Activated CD4-positive, alpha-beta T cell treated with anti-CD3 and anti-CD28 coated beads, Interleukin-2, amount 10 ng/mL, durations not matched to agents 7 days and 5 days (primary cell): ENCODE measurements around the gene PTPA. TPM values are rescaled to one million over a fixed set of nuclear protein-coding genes. Genes with fewer than 3 reads are reported as not detected.
"Not testable (repeated sequence)": the region's sequence is repeated elsewhere in the genome, so short reads cannot be mapped to it uniquely, and the experiment has no call there.

Experiments
- CTCF ChIA-PET: fragments of 350-600 bp; sonication (Branson Sonifier 250); formaldehyde crosslinking; loops from one replicate; lab custom pipeline; 2021; ENCODE audit warnings: antibody characterized with exemption; lab: Charles Lee
- POLR2A ChIA-PET: fragments of 350-600 bp; sonication (Branson Sonifier 250); formaldehyde crosslinking; loops from one replicate; lab custom pipeline; 2021; ENCODE audit warnings: antibody characterized with exemption; lab: Charles Lee
- DNase-seq: peaks from one replicate; pipeline ENCODE4 v3.0.0-alpha.2; 2020
- H3K27ac Mint-ChIP-seq: one replicate; pipeline ENCODE4 v1.8.0; 2021; ENCODE audit warnings: mild to moderate bottlenecking, moderate library complexity, mixed read lengths
- H3K27me3 Mint-ChIP-seq: one replicate; pipeline ENCODE4 v1.8.0; 2021; ENCODE audit warnings: mixed read lengths
- H3K36me3 Mint-ChIP-seq: one replicate; pipeline ENCODE4 v1.8.0; 2021; ENCODE audit warnings: low read depth, mixed read lengths
- H3K4me1 Mint-ChIP-seq: one replicate; pipeline ENCODE4 v1.8.0; 2021; ENCODE audit warnings: mixed read lengths
- H3K4me3 Mint-ChIP-seq: one replicate; pipeline ENCODE4 v1.8.0; 2021; ENCODE audit warnings: mild to moderate bottlenecking, moderate library complexity, mixed read lengths
- H3K9me3 Mint-ChIP-seq: one replicate; pipeline ENCODE4 v1.8.0; 2021; ENCODE audit warnings: mixed read lengths
- total RNA-seq, 2 experiments: library from RNA; stranded (reverse); gene quantifications; one replicate each; pipeline ENCODE4 v1.2.3, GENCODE V29; 2021

The PTPA gene
- total RNA-seq, 2 experiments from 2014 or later: 96.4 to 111 TPM

DNA sequence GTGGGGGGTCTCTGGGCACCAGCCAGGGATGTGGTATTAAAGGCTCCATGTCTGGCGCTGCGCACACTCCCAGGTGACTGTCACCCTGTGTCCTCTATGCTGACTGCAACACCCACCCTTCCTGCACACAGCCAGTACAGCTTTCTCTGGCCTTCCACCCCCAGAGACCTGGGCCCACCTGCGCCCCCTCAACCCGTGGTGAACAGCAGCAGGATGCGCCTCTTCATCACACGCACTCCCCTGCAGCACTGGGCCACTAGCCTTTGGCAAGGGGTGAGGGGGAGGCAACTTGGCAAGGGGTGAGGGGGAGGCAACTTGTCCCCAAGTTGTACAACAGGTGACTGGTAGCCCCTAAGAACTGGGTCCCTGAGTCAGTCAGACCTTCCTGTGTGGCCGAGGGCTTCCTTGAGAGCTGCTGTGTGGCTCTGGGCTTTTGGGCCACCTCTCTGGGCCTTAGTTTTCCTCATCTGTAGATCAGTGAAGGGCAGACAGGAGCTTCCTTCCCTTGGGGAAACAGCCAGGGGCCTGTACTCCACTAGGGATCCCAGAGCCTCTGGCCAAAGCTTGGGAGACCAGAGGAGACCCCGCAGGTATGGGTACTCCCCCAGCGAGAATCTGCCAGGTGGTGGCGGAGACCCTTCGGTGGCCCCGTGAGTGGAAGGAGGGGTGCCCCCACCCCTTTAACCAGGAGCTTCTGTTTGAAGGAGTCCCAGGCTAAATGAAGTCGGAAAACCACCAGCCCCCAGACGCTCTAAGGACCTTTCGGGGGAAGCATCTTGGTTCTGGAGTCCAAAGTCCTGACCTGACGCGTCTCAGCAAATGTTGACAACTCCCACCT lies 5.1 kb upstream of the PTPA start:
- DNase-seq: no peak
- no peaks in the 10 kb centered on the region for H3K27me3 Mint-ChIP-seq
- H3K4me3 Mint-ChIP-seq: no peak overlapping the region
- H3K9me3 Mint-ChIP-seq: no peaks in the 10 kb centered on the region
- POLR2A ChIA-PET: interaction anchor here (0.5 kb wide), 1 partner anchor 520 kb away, joined by 3 read pairs; the partner anchor contains the start of gene NTMT1
- H3K36me3 Mint-ChIP-seq: no peaks in the 10 kb centered on the region
- CTCF ChIA-PET: interaction anchor here (0.7 kb wide), 1 partner anchor 25 kb away, joined by 3 read pairs; the partner anchor contains the start of gene DOLPP1
- no peak overlapping the region for H3K27ac Mint-ChIP-seq
- H3K4me1 Mint-ChIP-seq: peaks cover 13% of the 10 kb centered on the region

DNA sequence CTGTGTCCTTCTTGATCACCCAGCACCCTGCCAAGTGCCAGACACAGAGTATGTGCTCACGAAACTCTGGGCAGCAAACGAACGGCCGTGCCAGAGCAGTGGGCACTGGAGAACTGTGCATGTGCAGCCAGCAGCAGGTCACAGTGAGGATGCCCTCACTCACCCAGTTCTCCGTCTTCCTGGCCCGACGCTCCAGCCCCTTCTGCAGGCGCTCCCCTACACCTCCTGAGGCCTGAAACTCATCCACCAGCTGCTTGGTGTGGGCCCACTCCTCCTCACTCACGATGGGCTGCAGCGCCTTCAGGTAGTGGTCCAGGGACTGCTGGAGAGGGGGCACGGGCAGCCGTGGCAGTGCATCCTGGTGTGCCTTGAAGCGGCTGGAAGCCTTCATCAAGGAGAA lies 3.6 kb upstream of the PTPA start:
- Mint-ChIP-seq H3K4me1 (peaks cover 20% of the 10 kb centered on the region), H3K9me3 (no peaks in the 10 kb centered on the region), H3K27ac (peak overlapping the region; percentile 12), H3K27me3 (no peaks in the 10 kb centered on the region), H3K4me3 (no peak overlapping the region), H3K36me3 (no peaks in the 10 kb centered on the region)
- ChIA-PET CTCF (interaction anchor here (0.9 to 1.4 kb wide), 3 partner anchors 12 to 31 kb away, joined by 3 to 4 read pairs (median 3); no protein-coding TSS in a partner anchor), POLR2A (no interaction called here)
- no peak for DNase-seq

- H3K4me1 Mint-ChIP-seq: peaks cover 23% of the 10 kb centered on the region
- ChIA-PET POLR2A (no interaction called here), CTCF (interaction anchor here (1.0 to 1.4 kb wide), 3 partner anchors 13 to 24 kb away, joined by 3 to 4 read pairs (median 3); no protein-coding TSS in a partner anchor)
- no peaks in the 10 kb centered on the region for H3K36me3 Mint-ChIP-seq
- no peaks in the 10 kb centered on the region for H3K9me3 Mint-ChIP-seq
- H3K27ac Mint-ChIP-seq: no peak overlapping the region
- H3K27me3 Mint-ChIP-seq: no peaks in the 10 kb centered on the region
- peak overlapping the region; percentile 97 for H3K4me3 Mint-ChIP-seq
- no peak for DNase-seq
These were observed 3.0 kb upstream of the PTPA start for GRCh38 chr9:129108083-129108804.

DNA sequence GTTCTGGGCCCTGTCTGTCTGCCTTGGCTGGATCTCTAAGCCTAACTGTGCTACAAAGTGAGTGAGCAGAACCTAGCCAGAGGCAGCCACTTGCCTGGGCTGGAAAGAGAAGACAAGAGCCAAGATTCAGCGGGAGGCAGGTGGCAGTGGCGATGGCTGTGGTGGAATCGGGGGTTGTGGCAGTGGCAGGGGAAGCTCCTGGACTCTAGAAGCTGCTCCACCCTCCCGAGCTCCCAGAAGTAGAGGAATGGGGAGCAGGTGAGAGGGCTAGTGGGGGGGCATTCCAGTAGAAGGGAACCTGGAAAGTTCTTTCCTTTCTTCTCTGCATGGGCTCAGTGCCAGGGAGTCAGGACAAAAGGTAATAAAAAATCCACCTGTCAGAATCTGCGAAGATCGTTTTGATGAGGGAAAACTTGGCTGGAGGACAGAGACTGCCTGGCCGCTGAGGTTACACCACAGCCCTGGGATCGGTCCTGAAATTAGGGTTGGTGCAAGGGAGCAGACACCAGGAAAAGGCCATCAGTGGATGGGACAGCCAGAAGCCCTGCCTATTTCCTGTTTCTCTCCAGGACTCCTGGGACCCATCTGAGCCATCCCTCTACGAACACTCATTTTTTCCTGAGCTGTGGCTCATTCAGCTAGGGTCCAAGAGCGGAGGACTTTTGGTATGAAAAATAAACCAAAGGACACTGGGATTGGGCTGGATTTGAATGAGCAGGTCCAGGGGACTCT lies 2.2 kb upstream of the PTPA start:
- peak overlapping the region; percentile 97 for H3K4me3 Mint-ChIP-seq
- no peaks in the 10 kb centered on the region for H3K36me3 Mint-ChIP-seq
- ChIA-PET POLR2A (no interaction called here), CTCF (interaction anchor here (0.7 to 1.1 kb wide), 3 partner anchors 23 to 85 kb away, joined by 3 to 4 read pairs (median 4); no protein-coding TSS in a partner anchor)
- H3K27ac Mint-ChIP-seq: peak overlapping the region; percentile 50
- peaks cover 28% of the 10 kb centered on the region for H3K4me1 Mint-ChIP-seq
- H3K27me3 Mint-ChIP-seq: no peaks in the 10 kb centered on the region
- no peaks in the 10 kb centered on the region for H3K9me3 Mint-ChIP-seq
- no peak for DNase-seq

DNA sequence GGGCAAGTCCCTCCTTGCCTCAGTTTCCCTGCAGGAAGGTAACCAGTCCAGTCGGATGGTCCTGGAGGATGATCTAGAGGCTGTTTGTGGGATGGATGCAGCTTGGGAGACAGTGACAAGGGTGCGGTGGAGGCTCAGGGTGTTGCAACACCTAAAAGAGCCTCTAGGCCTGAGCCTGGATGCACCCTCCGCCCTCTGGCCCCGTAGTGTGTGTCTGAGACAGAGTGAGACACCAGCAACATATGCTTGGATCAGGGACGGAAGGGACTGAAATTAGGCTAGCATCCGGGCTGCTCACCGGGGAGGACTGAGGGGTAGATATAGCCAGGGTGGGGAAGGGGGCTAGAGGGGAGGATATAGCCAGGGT lies 1.7 kb upstream of the PTPA start:
- no peaks in the 10 kb centered on the region for H3K9me3 Mint-ChIP-seq
- DNase-seq: peak; percentile 27
- POLR2A ChIA-PET: no interaction called here
- CTCF ChIA-PET: interaction anchor here (0.7 to 1.1 kb wide), 2 partner anchors 66 to 85 kb away, joined by 4 read pairs; no protein-coding TSS in a partner anchor
- peak overlapping the region; percentile 97 for H3K4me3 Mint-ChIP-seq
- H3K4me1 Mint-ChIP-seq: peaks cover 33% of the 10 kb centered on the region
- no peaks in the 10 kb centered on the region for H3K36me3 Mint-ChIP-seq
- H3K27ac Mint-ChIP-seq: peak overlapping the region; percentile 15
- no peaks in the 10 kb centered on the region for H3K27me3 Mint-ChIP-seq

- POLR2A ChIA-PET: no interaction called here
- Mint-ChIP-seq H3K36me3 (peaks cover 2% of the 10 kb centered on the region), H3K9me3 (no peaks in the 10 kb centered on the region)
These were observed 1.1 kb upstream of the PTPA start for GRCh38 chr9:129109952-129110739.

DNA sequence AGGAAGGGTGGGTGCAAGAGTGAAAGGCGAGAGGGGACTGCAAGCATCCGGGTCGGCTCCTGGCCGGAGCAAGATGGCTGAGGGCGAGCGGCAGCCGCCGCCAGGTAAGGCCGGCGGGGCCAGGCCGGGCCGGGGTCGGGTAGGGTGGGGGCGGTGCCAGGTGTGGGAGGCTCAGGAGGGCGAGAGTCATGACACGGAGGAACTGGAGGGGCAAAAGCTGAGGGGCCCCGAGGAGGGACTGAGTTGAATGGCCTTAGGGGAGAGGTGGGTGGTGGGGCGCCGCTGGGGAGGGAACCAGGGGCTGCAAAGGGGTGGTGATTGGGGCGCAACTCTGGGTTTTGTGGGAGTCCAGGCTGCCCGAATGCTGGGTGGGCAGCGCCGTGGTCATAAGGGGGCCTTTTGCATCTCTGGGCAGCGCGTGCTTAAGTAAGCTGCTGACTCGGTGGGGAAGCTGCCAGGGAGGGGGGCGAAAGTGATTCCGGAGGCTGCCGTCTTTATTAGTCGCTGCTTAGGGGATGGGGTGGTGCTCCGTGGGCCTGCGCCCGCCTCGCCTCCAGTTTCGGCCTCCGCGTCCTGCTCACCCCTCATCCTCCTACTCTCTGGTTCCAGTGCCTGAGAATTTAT lies 425 bp downstream of the PTPA start:
- DNase-seq: peak; percentile 38
- Mint-ChIP-seq H3K9me3 (no peaks in the 10 kb centered on the region), H3K4me1 (peaks cover 41% of the 10 kb centered on the region), H3K27me3 (no peaks in the 10 kb centered on the region), H3K36me3 (peaks cover 2% of the 10 kb centered on the region), H3K27ac (peak overlapping the region; percentile 97), H3K4me3 (peak overlapping the region; percentile 97)
- ChIA-PET CTCF (interaction anchor here (0.6 to 2.6 kb wide), 6 partner anchors 11 to 20 kb away, joined by 3 to 13 read pairs (median 4); no protein-coding TSS in a partner anchor), POLR2A (no interaction called here)

More at GRCh38 chr9:129109952-129110739, 1.1 kb upstream of the PTPA start:
- DNase-seq: no peak
- Mint-ChIP-seq H3K4me3 (peak overlapping the region; percentile 97), H3K27ac (peak overlapping the region; percentile 46), H3K4me1 (peaks cover 39% of the 10 kb centered on the region), H3K27me3 (no peaks in the 10 kb centered on the region)
- CTCF ChIA-PET: interaction anchor here (1.1 kb wide), 1 partner anchor 86 kb away, joined by 4 read pairs; no protein-coding TSS in a partner anchor

DNA sequence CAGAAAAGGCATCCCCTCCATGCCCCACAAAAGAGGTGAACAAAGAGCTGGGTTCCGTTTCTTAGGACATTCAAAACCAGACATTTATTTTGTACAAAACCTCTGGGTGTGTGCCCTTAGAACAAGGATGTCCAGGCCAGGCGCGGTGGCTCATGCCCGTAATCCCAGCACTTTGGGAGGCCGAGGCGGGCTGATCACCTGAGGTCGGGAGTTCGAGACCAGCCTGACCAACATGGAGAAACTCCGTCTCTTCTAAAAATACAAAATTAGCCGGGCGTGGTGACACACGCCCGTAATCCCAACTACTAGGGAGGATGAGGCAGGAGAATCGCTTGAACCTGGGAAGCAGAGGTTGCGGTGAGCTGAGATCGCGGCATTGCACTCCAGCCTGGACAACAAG lies 1.3 kb downstream of the PTPA start:
- H3K9me3 Mint-ChIP-seq, H3K36me3 Mint-ChIP-seq, POLR2A ChIA-PET, H3K27me3 Mint-ChIP-seq, DNase-seq: not testable (repeated sequence)
- Mint-ChIP-seq H3K4me1 (peaks cover 41% of the 10 kb centered on the region), H3K4me3 (peak overlapping the region; percentile 97), H3K27ac (peak overlapping the region; percentile 97)
- CTCF ChIA-PET: interaction anchor here (1.0 to 2.6 kb wide), 5 partner anchors 13 to 27 kb away, joined by 4 to 13 read pairs (median 7); no protein-coding TSS in a partner anchor

DNA sequence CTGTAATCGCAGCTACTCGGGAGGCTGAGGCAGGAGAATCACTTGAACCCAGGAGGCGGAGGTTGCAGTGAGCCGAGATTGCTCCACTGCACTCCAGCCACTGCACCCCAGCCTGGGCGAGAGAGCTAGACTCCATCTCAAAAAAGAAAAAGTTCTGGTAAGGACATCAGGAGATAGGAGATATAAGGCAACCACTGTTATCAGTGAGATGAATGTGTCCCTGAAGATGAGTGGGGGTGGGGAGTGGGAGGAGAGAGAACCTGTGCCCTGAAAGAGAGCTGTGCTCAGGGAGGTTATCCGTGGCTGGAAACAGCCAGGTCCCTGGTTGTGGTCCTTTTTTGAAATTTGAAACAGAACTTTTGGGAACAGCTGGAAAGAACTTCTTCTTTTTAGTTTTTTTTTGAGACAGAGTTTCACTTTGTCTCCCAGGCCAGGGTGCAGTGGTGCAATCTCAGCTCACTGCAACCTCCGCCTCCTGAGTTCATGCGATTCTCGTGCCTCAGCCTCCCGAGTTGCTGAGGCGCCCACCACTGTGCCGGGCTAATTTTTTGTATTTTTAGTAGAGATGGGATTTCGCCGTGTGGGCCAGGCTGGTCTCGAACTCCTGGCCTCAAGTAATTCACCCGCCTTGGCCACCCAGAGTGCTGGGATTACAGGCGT lies 2.6 kb downstream of the PTPA start:
- Mint-ChIP-seq H3K9me3 (no peaks in the 10 kb centered on the region), H3K36me3 (peaks cover 3% of the 10 kb centered on the region), H3K27ac (no peak overlapping the region), H3K4me3 (no peak overlapping the region), H3K4me1 (peaks cover 37% of the 10 kb centered on the region), H3K27me3 (no peaks in the 10 kb centered on the region)
- DNase-seq: no peak
- ChIA-PET POLR2A (interaction anchor here (0.9 kb wide), 1 partner anchor 27 kb away, joined by 3 read pairs; no protein-coding TSS in a partner anchor), CTCF (interaction anchor here (1.4 to 2.6 kb wide), 4 partner anchors 11 to 26 kb away, joined by 3 to 13 read pairs (median 7); no protein-coding TSS in a partner anchor)

DNA sequence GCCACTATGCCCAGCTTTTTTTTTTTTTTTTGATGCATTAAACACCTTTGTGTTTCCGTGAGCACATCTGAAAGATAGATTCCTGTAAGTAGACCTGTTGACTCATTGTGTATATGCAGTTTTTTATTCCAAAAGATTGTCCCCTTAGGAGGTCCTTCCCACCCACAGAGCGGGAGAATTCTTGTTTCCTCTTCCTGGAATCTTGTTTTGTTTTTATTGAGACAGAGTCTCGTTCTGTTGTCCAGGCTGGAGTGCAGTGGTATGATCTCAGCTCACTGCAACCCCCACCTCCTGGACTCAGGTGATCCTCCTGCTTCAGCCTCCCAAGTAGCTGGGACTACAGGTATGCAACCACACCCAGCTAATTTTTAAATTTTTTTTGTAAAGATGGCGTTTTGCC lies 7.6 kb downstream of the PTPA start:
- peaks cover 17% of the 10 kb centered on the region for H3K4me1 Mint-ChIP-seq
- H3K36me3 Mint-ChIP-seq: peaks cover 14% of the 10 kb centered on the region
- H3K27ac Mint-ChIP-seq: no peak overlapping the region
- ChIA-PET POLR2A (interaction anchor here (0.6 kb wide), 1 partner anchor 89 kb away, joined by 4 read pairs; no protein-coding TSS in a partner anchor), CTCF (interaction anchor here (1.5 to 1.6 kb wide), 2 partner anchors 13 kb away, joined by 4 to 7 read pairs; no protein-coding TSS in a partner anchor)
- H3K4me3 Mint-ChIP-seq: no peak overlapping the region
- DNase-seq: no peak
- no peaks in the 10 kb centered on the region for H3K9me3 Mint-ChIP-seq
- H3K27me3 Mint-ChIP-seq: no peaks in the 10 kb centered on the region
